Epithelial cell of esophagus (primary cell): ENCODE measurements around the gene WBP1L.

ENCODE experiments used
- DNase-seq: peaks from one replicate; pipeline ENCODE4 v3.0.0; 2010; ENCODE audit warnings: low read depth
- H3K4me3 ChIP-seq: 2 replicates; pipeline ENCODE4 v1.5.1; 2011; ENCODE audit warnings: mild to moderate bottlenecking, low read length, control low read depth
- CTCF ChIP-seq: IDR thresholded peaks from 2 replicates; pipeline ENCODE4 v1.5.1; 2011; ENCODE audit warnings: low read depth, mild to moderate bottlenecking, low read length, control low read depth, inconsistent platforms; ENCODE audit not compliant: insufficient read depth; ENCODE audit errors: missing control alignments

The WBP1L gene

GRCh38 chr10:102779680-102780526 is 36.2 kb downstream of the WBP1L start:
- DNase-seq = peak; percentile 86
- H3K4me3 ChIP-seq = no peak overlapping the region
- no peak for TF ChIP-seq CTCF

- DNase-seq = no peak
- no peak overlapping the region for H3K4me3 ChIP-seq
- TF ChIP-seq CTCF = no peak
Observed at GRCh38 chr10:102780527-102780808, 36.7 kb downstream of the WBP1L start.

GRCh38 chr10:102781090-102781920 is 37.6 kb downstream of the WBP1L start:
- TF ChIP-seq CTCF = no peak
- H3K4me3 ChIP-seq = no peak overlapping the region
- no peak for DNase-seq

GRCh38 chr10:102781921-102782557 is 38.3 kb downstream of the WBP1L start:
- H3K4me3 ChIP-seq = no peak overlapping the region
- peak; percentile 23 for DNase-seq
- TF ChIP-seq CTCF = no peak

GRCh38 chr10:102782673-102783551 is 39.2 kb downstream of the WBP1L start:
- no peak for TF ChIP-seq CTCF
- peak; percentile 74 for DNase-seq
- H3K4me3 ChIP-seq = no peak overlapping the region

- no peak overlapping the region for H3K4me3 ChIP-seq
- no peak for TF ChIP-seq CTCF
- DNase-seq = peak; percentile 34
Observed at GRCh38 chr10:102783568-102783967, 39.8 kb downstream of the WBP1L start.
